NCI-H2171 (cell line): ENCODE results near the gene OSBP.
"Not testable (repeated sequence)": the region's sequence is repeated elsewhere in the genome, so short reads cannot be mapped to it uniquely, and the experiment has no call there.

Source experiments
- DNase-seq: peaks from one replicate; lab custom pipeline; 2025; lab: John Stamatoyannopoulos, UW

Gene OSBP, protein sequence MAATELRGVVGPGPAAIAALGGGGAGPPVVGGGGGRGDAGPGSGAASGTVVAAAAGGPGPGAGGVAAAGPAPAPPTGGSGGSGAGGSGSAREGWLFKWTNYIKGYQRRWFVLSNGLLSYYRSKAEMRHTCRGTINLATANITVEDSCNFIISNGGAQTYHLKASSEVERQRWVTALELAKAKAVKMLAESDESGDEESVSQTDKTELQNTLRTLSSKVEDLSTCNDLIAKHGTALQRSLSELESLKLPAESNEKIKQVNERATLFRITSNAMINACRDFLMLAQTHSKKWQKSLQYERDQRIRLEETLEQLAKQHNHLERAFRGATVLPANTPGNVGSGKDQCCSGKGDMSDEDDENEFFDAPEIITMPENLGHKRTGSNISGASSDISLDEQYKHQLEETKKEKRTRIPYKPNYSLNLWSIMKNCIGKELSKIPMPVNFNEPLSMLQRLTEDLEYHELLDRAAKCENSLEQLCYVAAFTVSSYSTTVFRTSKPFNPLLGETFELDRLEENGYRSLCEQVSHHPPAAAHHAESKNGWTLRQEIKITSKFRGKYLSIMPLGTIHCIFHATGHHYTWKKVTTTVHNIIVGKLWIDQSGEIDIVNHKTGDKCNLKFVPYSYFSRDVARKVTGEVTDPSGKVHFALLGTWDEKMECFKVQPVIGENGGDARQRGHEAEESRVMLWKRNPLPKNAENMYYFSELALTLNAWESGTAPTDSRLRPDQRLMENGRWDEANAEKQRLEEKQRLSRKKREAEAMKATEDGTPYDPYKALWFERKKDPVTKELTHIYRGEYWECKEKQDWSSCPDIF

DNA sequence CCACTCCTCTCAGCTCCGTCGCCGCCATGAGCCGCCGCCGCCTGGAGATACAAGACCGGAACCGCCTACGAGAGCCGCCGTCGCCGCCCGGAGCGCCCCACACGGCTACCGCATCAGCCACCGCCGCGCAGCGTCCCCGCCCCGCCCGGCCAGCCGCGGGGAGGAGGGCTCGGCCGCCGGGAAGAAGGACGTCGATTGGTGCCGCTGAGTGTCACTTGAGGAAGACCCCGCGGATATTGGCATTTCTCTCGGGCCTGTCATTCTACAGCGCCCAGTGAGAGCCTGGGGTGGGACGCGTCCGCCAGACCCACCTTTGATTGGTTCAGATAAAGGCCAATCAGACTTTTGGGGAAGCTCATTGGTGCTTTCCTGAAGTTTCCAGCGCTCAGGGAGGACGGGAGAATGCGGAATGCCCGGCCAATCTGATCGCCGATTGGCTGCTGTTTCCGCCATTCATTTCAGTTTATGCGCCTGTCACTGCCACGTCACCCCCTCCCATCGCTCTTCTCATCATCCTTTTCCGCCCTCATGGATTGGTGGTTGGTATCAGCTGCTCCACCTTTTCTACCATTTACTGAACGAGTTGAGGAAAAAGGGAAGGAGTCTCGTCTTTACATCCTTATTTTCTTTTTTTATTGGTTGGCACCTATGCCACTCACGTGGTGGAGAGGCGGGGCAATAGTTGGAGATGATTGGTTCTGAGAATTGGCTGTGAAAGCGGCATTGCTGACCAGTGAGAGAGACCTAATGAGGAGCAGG lies at the start of gene OSBP:
Gene OSBP, minus strand, starts transcription at position 138 of the 759 bp plus-strand sequence. Its CDS starts 110 bp downstream, at position 28.
- DNase-seq = peak; percentile 100

DNA sequence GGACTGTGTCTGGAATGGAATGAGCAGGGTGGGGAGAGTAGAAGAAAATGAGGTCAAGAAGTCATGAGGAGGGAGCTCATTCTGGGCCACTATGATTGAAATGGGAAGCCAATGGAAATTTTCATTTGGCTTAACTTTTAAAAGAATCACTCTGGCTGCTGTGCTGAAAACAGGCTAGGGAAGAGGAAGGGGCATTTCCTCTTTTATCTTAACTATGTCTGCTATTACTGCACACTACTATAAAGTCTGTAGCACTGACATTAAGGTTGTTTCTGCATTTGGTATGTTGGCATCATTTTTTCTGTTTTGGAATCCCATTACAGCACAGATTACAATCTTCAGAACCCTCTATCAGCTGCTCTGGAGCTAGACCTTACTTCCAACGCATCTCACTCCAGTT lies 45.0 kb upstream of the OSBP start:
- DNase-seq = no peak

DNA sequence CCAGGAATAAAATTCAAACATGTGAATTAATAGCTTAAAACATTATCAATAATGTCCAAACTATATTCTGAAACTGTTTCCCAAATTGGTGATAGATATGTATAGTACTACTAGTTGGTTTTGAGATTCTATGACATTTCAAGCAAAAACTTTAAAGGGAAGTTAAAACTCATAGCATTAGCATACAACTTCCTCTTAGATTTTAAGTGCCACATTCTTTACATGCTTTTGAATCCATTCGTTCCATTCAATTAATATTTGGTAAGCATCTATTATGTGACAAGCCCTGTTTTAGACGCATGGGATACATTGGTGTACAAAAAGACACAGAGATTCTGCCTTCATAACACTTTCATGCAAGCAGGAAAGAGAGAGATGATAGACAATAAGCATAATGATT lies 44.4 kb upstream of the OSBP start:
- DNase-seq = no peak

DNA sequence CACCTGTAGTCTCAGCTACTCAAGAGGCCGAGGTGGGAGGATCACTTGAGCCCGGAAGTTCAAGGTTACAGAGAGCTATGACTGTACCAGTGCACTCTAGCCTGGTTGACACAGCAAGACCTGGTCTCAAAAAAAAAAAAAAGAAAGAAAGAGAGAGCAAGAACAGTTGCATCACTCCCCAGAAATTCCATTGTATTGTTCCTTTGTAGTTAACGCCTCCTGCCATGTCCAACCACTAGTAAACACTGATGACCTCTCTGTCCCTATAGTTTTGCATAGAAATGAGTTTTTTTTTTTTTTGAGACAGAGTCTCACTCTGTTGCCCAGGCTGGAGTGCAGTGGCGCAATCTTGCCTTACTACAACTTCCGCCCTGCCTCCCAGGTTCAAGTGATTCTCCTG lies 42.5 kb upstream of the OSBP start:
- DNase-seq = no peak

GRCh38 chr11:59654893-59655292 lies 39.3 kb upstream of the OSBP start:
- no peak for DNase-seq

- no peak for DNase-seq
Observed at GRCh38 chr11:59647245-59647980, 31.8 kb upstream of the OSBP start.

DNA sequence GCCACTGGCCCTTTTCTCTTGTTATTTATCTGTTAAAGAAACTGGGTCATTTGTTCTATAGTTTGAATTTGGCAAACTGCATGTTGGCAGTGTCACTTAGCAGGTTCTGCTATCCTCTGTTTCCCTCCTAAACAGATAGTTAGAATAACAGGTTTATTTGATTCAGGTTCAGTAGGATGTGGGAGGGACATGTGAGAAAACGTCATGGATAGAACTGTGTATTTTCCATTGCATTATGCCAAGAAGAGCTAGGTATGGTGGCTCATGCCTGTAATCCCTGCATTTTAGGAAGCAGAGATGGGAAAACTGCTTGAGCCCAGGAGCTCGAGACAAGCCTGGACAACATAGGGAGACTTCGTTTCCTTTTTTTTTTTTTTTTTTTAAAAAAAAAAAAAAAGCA lies 29.0 kb upstream of the OSBP start:
- no peak for DNase-seq

DNA sequence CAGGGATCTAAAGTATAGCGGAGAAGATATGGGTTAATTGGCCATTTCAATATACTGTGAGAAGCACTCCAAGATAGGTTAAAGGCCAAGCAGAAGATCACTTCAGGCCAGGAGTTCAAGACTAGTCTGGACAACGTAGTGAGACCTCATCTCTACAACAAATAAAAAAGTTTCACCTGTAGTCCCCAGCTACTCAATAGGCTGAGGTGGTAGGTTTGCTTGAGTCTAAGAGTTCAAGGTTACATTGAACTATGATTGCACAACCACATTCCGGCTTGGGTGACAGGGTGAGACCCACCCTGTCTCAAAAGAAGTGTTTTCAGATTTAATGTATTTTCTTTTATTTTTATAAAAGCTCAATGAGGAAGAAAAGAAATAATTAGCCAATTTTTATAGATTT lies 27.8 kb upstream of the OSBP start:
- DNase-seq = no peak

GRCh38 chr11:59641156-59641555 lies 25.6 kb upstream of the OSBP start:
- DNase-seq = no peak

- no peak for DNase-seq
Observed at GRCh38 chr11:59630493-59630892, 14.9 kb upstream of the OSBP start.

- DNase-seq = no peak
Observed at GRCh38 chr11:59629996-59630395, 14.4 kb upstream of the OSBP start.

GRCh38 chr11:59626969-59627368 lies 11.4 kb upstream of the OSBP start:
- not testable (repeated sequence) for DNase-seq

- DNase-seq = no peak
Observed at GRCh38 chr11:59625703-59626102, 10.1 kb upstream of the OSBP start.

DNA sequence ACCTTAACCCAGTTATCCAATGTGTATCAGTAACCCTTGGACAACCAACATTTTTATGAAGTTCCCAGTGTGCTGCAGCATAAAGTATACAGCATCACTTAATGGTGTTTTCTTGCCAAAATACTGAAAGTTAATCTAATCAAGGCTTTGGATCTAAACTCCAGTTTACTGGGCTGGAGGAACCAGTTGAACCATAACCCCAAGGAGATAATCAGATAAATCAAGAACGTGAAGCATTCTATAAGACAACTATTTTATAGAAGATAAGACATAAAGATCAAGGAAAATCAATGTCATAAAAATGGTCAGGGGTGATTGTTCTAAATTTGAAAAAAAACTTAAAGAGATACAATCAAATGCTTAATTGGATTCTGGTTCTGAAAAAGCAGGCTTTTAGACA lies 2.3 kb upstream of the OSBP start:
- no peak for DNase-seq

- no peak for DNase-seq
Observed at GRCh38 chr11:59616396-59616982, 915 bp upstream of the OSBP start.

GRCh38 chr11:59615120-59615636 lies 396 bp downstream of the OSBP start:
- DNase-seq = peak; percentile 33

- no peak for DNase-seq
Observed at GRCh38 chr11:59614277-59615119, 1.1 kb downstream of the OSBP start.

- DNase-seq = peak; percentile 81
Observed at GRCh38 chr11:59611570-59612565, 3.7 kb downstream of the OSBP start.

GRCh38 chr11:59610289-59610688 lies 5.3 kb downstream of the OSBP start:
- no peak for DNase-seq
